HEK293 (cell line): ENCODE measurements around the gene MAPK8IP3.

Source experiments
- CTCF ChIA-PET: fragments of 350-600 bp; formaldehyde crosslinking; extraction: SDS; loops from one replicate; lab custom pipeline; 2021; ENCODE audit warnings: antibody characterized with exemption; lab: Yijun Ruan, JAX
- POLR2A ChIA-PET: fragments of 300-600 bp; formaldehyde crosslinking; extraction: SDS; loops from one replicate; lab custom pipeline; 2020; ENCODE audit warnings: antibody characterized with exemption, inconsistent platforms; lab: Yijun Ruan, JAX
- H3K27ac ChIP-seq: fragments of 200-500 bp; sonication (Bioruptor generic); 2 replicates; pipeline ENCODE4 v1.5.1; 2014; ENCODE audit warnings: low read depth, low read length, control low read depth, inconsistent platforms; ENCODE audit errors: extremely low read depth
- H3K36me3 ChIP-seq, 2 experiments: fragments of 200-500 bp in 1 of 2; sonication (Bioruptor generic) in 1 of 2; 1 replicate in 1 of 2; 2 replicates in 1 of 2; pipeline ENCODE4 v1.5.1; 2014 to 2017; ENCODE audit warnings: inconsistent platforms in 2 of 2, low read length in 2 of 2; ENCODE audit not compliant: control insufficient read depth in 2 of 2, insufficient read depth in 1 of 2
- H3K4me1 ChIP-seq: fragments of 200-500 bp; sonication (Bioruptor generic); 2 replicates; pipeline ENCODE4 v1.5.1; 2014; ENCODE audit warnings: mild to moderate bottlenecking, low read length, inconsistent platforms; ENCODE audit not compliant: control insufficient read depth, insufficient read depth
- H3K4me3 ChIP-seq: 2 replicates; pipeline ENCODE4 v1.5.1; 2011; ENCODE audit warnings: low read depth, mild to moderate bottlenecking, control low read depth, low read length, moderate library complexity
- H3K9me3 ChIP-seq: fragments of 200-500 bp; sonication (Bioruptor generic); 2 replicates; pipeline ENCODE4 v1.5.1; 2014; ENCODE audit warnings: low read depth, low read length, inconsistent platforms; ENCODE audit not compliant: control insufficient read depth, insufficient read depth
- BCL6B ChIP-seq: fragments of 450-650 bp; formaldehyde crosslinking; IDR thresholded peaks from 2 replicates; pipeline ENCODE4 v1.5.1; 2017; ENCODE audit warnings: missing biosample characterization, missing genetic modification characterization
- FEZF1 ChIP-seq: fragments of 450-650 bp; formaldehyde crosslinking; IDR thresholded peaks from 2 replicates; pipeline ENCODE4 v1.5.1; 2016; ENCODE audit warnings: missing biosample characterization, missing genetic modification characterization
- GLI4 ChIP-seq: fragments of 450-650 bp; formaldehyde crosslinking; IDR thresholded peaks from 2 replicates; pipeline ENCODE4 v1.5.1; 2016; ENCODE audit warnings: missing biosample characterization, missing genetic modification characterization
- HOXD13 ChIP-seq: sonication (generic); formaldehyde crosslinking; IDR thresholded peaks from 2 replicates; pipeline ENCODE4 v1.8.0; 2022; ENCODE audit warnings: missing genetic modification reagents, borderline replicate concordance
- KLF1 ChIP-seq: fragments of 450-650 bp; formaldehyde crosslinking; IDR thresholded peaks from 2 replicates; pipeline ENCODE4 v1.5.1; 2016; ENCODE audit warnings: missing biosample characterization, missing genetic modification characterization
- MZF1 ChIP-seq: fragments of 450-650 bp; formaldehyde crosslinking; IDR thresholded peaks from 2 replicates; pipeline ENCODE4 v1.5.1; 2017; ENCODE audit warnings: missing biosample characterization, missing genetic modification characterization, borderline replicate concordance
- PATZ1 ChIP-seq: fragments of 450-650 bp; formaldehyde crosslinking; IDR thresholded peaks from 2 replicates; pipeline ENCODE4 v1.5.1; 2016; ENCODE audit warnings: missing biosample characterization, missing genetic modification characterization
- RBAK ChIP-seq: fragments of 450-650 bp; formaldehyde crosslinking; IDR thresholded peaks from 2 replicates; pipeline ENCODE4 v1.5.1; 2016; ENCODE audit warnings: missing biosample characterization, missing genetic modification characterization
- SALL2 ChIP-seq: fragments of 450-650 bp; formaldehyde crosslinking; IDR thresholded peaks from 2 replicates; pipeline ENCODE4 v1.5.0; 2017; ENCODE audit warnings: missing biosample characterization, mild to moderate bottlenecking, missing genetic modification characterization, borderline replicate concordance
- SCRT1 ChIP-seq: fragments of 450-650 bp; formaldehyde crosslinking; IDR thresholded peaks from 2 replicates; pipeline ENCODE4 v1.5.1; 2016; ENCODE audit warnings: missing biosample characterization, missing genetic modification characterization, borderline replicate concordance
- SCRT2 ChIP-seq: fragments of 450-650 bp; formaldehyde crosslinking; IDR thresholded peaks from 2 replicates; pipeline ENCODE4 v1.5.1; 2016; ENCODE audit warnings: missing biosample characterization, missing genetic modification characterization
- ZBTB44 ChIP-seq: fragments of 450-650 bp; IDR thresholded peaks from 2 replicates; pipeline ENCODE4 v1.5.1; 2018; ENCODE audit warnings: missing biosample characterization, mild to moderate bottlenecking, missing genetic modification characterization
- ZBTB48 ChIP-seq: fragments of 450-650 bp; formaldehyde crosslinking; IDR thresholded peaks from 2 replicates; pipeline ENCODE4 v1.5.1; 2016; ENCODE audit warnings: missing biosample characterization, missing genetic modification characterization
- ZFHX2 ChIP-seq: fragments of 450-650 bp; formaldehyde crosslinking; conservative IDR thresholded peaks from 2 replicates; pipeline ENCODE4 v1.5.1; 2016; ENCODE audit warnings: missing biosample characterization, missing genetic modification characterization
- ZFP3 ChIP-seq: fragments of 450-650 bp; formaldehyde crosslinking; IDR thresholded peaks from 2 replicates; pipeline ENCODE4 v1.5.1; 2016; ENCODE audit warnings: low read depth, missing biosample characterization, missing genetic modification characterization
- ZFP41 ChIP-seq: fragments of 450-650 bp; formaldehyde crosslinking; IDR thresholded peaks from 2 replicates; pipeline ENCODE4 v1.5.1; 2016; ENCODE audit warnings: missing biosample characterization, missing genetic modification characterization, borderline replicate concordance
- ZNF132 ChIP-seq: fragments of 450-650 bp; formaldehyde crosslinking; IDR thresholded peaks from 2 replicates; pipeline ENCODE4 v1.5.1; 2017; ENCODE audit warnings: missing biosample characterization, missing genetic modification characterization, borderline replicate concordance
- ZNF24 ChIP-seq: fragments of 450-650 bp; formaldehyde crosslinking; IDR thresholded peaks from 2 replicates; pipeline ENCODE4 v1.5.1; 2016; ENCODE audit warnings: missing biosample characterization, missing genetic modification characterization
- ZNF26 ChIP-seq: fragments of 450-650 bp; formaldehyde crosslinking; IDR thresholded peaks from 2 replicates; pipeline ENCODE4 v1.5.1; 2016; ENCODE audit warnings: missing biosample characterization, missing genetic modification characterization
- ZNF292 ChIP-seq: fragments of 450-650 bp; formaldehyde crosslinking; IDR thresholded peaks from 2 replicates; pipeline ENCODE4 v1.5.1; 2016; ENCODE audit warnings: low read depth, missing biosample characterization, missing genetic modification characterization, borderline replicate concordance
- ZNF335 ChIP-seq: fragments of 450-650 bp; formaldehyde crosslinking; conservative IDR thresholded peaks from 2 replicates; pipeline ENCODE4 v1.5.1; 2016; ENCODE audit warnings: missing biosample characterization, missing genetic modification characterization
- ZNF48 ChIP-seq: fragments of 450-650 bp; formaldehyde crosslinking; IDR thresholded peaks from 2 replicates; pipeline ENCODE4 v1.5.1; 2016; ENCODE audit warnings: missing biosample characterization, missing genetic modification characterization
- ZNF707 ChIP-seq: fragments of 450-650 bp; formaldehyde crosslinking; IDR thresholded peaks from 2 replicates; pipeline ENCODE4 v1.5.1; 2016; ENCODE audit warnings: missing biosample characterization, missing genetic modification characterization
- ZNF785 ChIP-seq: fragments of 450-650 bp; formaldehyde crosslinking; IDR thresholded peaks from 2 replicates; pipeline ENCODE4 v1.5.1; 2016; ENCODE audit warnings: missing biosample characterization, missing genetic modification characterization
- ZSCAN23 ChIP-seq: fragments of 450-650 bp; formaldehyde crosslinking; IDR thresholded peaks from 2 replicates; pipeline ENCODE4 v1.5.1; 2016; ENCODE audit warnings: missing biosample characterization, missing genetic modification characterization
- ZSCAN30 ChIP-seq: fragments of 450-650 bp; IDR thresholded peaks from 2 replicates; pipeline ENCODE4 v1.5.1; 2018; ENCODE audit warnings: missing biosample characterization, mild to moderate bottlenecking, missing genetic modification characterization, moderate library complexity

The MAPK8IP3 gene

GRCh38 chr16:1726661-1727502, 20.9 kb downstream of the MAPK8IP3 start:
- H3K27ac ChIP-seq: no peak overlapping the region
- H3K4me1 ChIP-seq: no peaks in the 10 kb centered on the region
- CTCF ChIA-PET: interaction anchor here (1.0 kb wide), 1 partner anchor 22 kb away, joined by 3 read pairs; no protein-coding TSS in a partner anchor

GRCh38 chr16:1727651-1728624, 21.9 kb downstream of the MAPK8IP3 start:
- ChIA-PET POLR2A (no interaction called here), CTCF (no interaction called here)
- peaks cover 6 to 70% of the 10 kb centered on the region in 2 experiments; a peak in 2 of 3 replicates for H3K36me3 ChIP-seq

More at GRCh38 chr16:1726661-1727502, 20.9 kb downstream of the MAPK8IP3 start:
- POLR2A ChIA-PET: no interaction called here
- TF ChIP-seq ZNF24 (tag by site-specific recombination) (no peak), ZBTB48 (no peak), ZBTB44 (tag by site-specific recombination) (no peak), RBAK (tag by site-specific recombination) (no peak), FEZF1 (no peak), ZNF785 (tag by site-specific recombination) (no peak), ZNF292 (no peak), ZNF707 (no peak), HOXD13 (CRISPR knock-in tag) (no peak), ZFP3 (tag by site-specific recombination) (no peak), ZNF335 (no peak), ZFP41 (tag by site-specific recombination) (no peak), ZFHX2 (tag by site-specific recombination) (no peak), GLI4 (no peak)
- H3K9me3 ChIP-seq: no peaks in the 10 kb centered on the region
- no peak overlapping the region for H3K4me3 ChIP-seq
- peaks cover 6 to 59% of the 10 kb centered on the region in 2 experiments; a peak in 2 of 3 replicates for H3K36me3 ChIP-seq

GRCh38 chr16:1729026-1729425, 23.0 kb downstream of the MAPK8IP3 start:
- Histone ChIP-seq H3K27ac (no peak overlapping the region), H3K36me3 (peaks cover 6 to 81% of the 10 kb centered on the region in 2 experiments; a peak in 2 of 3 replicates), H3K4me1 (no peaks in the 10 kb centered on the region), H3K9me3 (no peaks in the 10 kb centered on the region), H3K4me3 (no peak overlapping the region)
- ChIA-PET POLR2A (no interaction called here), CTCF (interaction anchor here (0.6 kb wide), 1 partner anchor 20 kb away, joined by 3 read pairs; no protein-coding TSS in a partner anchor)
- TF ChIP-seq KLF1 (tag by site-specific recombination) (no peak), SALL2 (no peak), ZNF132 (tag by site-specific recombination) (no peak), ZNF26 (tag by site-specific recombination) (no peak), BCL6B (tag by site-specific recombination) (no peak), PATZ1 (tag by site-specific recombination) (no peak), ZSCAN23 (tag by site-specific recombination) (no peak), ZNF48 (no peak), MZF1 (tag by site-specific recombination) (no peak)

More at GRCh38 chr16:1727651-1728624, 21.9 kb downstream of the MAPK8IP3 start:
- TF ChIP-seq SCRT1: peak; percentile 37; the same call in 1 of the 2 replicates
- no peak for TF ChIP-seq ZSCAN30
- peak; percentile 76 for TF ChIP-seq SCRT2 (tag by site-specific recombination)
- no peak overlapping the region for H3K27ac ChIP-seq
- H3K4me3 ChIP-seq: no peak overlapping the region
- no peaks in the 10 kb centered on the region for H3K9me3 ChIP-seq
- no peaks in the 10 kb centered on the region for H3K4me1 ChIP-seq
